ENCODE data around the gene TMEM245.
A peak's percentile ranks its signal among the peaks of the same experiment; 100 is the strongest.

The TMEM245 gene

GRCh38 chr9:109020581-109021511, 98.9 kb downstream of the TMEM245 start:
- no peaks in the 10 kb centered on the region for H3K27me3 ChIP-seq (replicated peaks; ENCODE audit: control insufficient read depth, insufficient read depth, low read length)
- no peak for TF ChIP-seq CTCF (IDR thresholded peaks at IDR 0.05; ENCODE audit: insufficient read depth, low read length, poor library complexity, severe bottlenecking)
- no peaks in the 10 kb centered on the region; the same call in 1 of the 2 replicates for H3K36me3 ChIP-seq (ENCODE audit: control insufficient read depth, insufficient read depth, low read length)
- no peak overlapping the region for H3K4me3 ChIP-seq (replicated peaks; ENCODE audit: low read depth, low read length)
- no peak for DNase-seq (ENCODE audit: extremely low read depth, insufficient read length)

- Histone ChIP-seq H3K4me3 (replicated peaks; ENCODE audit: low read depth, low read length) (no peak overlapping the region), H3K36me3 (ENCODE audit: control insufficient read depth, insufficient read depth, low read length) (no peaks in the 10 kb centered on the region; the same call in 1 of the 2 replicates), H3K27me3 (replicated peaks; ENCODE audit: control insufficient read depth, insufficient read depth, low read length) (no peaks in the 10 kb centered on the region)
- DNase-seq (ENCODE audit: extremely low read depth, insufficient read length): no peak
- TF ChIP-seq CTCF (IDR thresholded peaks at IDR 0.05; ENCODE audit: insufficient read depth, low read length, poor library complexity, severe bottlenecking): no peak
Measured at GRCh38 chr9:109020113-109020512, 99.6 kb downstream of the TMEM245 start.

GRCh38 chr9:109019420-109019819, 100.3 kb downstream of the TMEM245 start:
- Histone ChIP-seq H3K27me3 (replicated peaks; ENCODE audit: control insufficient read depth, insufficient read depth, low read length) (no peaks in the 10 kb centered on the region), H3K4me3 (replicated peaks; ENCODE audit: low read depth, low read length) (no peak overlapping the region), H3K36me3 (ENCODE audit: control insufficient read depth, insufficient read depth, low read length) (no peaks in the 10 kb centered on the region; the same call in 1 of the 2 replicates)
- no peak for DNase-seq (ENCODE audit: extremely low read depth, insufficient read length)
- no peak for TF ChIP-seq CTCF (IDR thresholded peaks at IDR 0.05; ENCODE audit: insufficient read depth, low read length, poor library complexity, severe bottlenecking)

GRCh38 chr9:109017493-109017892, 102.3 kb downstream of the TMEM245 start:
- no peak overlapping the region for H3K4me3 ChIP-seq (replicated peaks; ENCODE audit: low read depth, low read length)
- H3K36me3 ChIP-seq (ENCODE audit: control insufficient read depth, insufficient read depth, low read length): no peaks in the 10 kb centered on the region; the same call in 1 of the 2 replicates
- peak; percentile 41 for DNase-seq (ENCODE audit: extremely low read depth, insufficient read length)
- H3K27me3 ChIP-seq (replicated peaks; ENCODE audit: control insufficient read depth, insufficient read depth, low read length): no peaks in the 10 kb centered on the region
- no peak for TF ChIP-seq CTCF (IDR thresholded peaks at IDR 0.05; ENCODE audit: insufficient read depth, low read length, poor library complexity, severe bottlenecking)

GRCh38 chr9:109017061-109017460, 102.7 kb downstream of the TMEM245 start:
- Histone ChIP-seq H3K36me3 (ENCODE audit: control insufficient read depth, insufficient read depth, low read length) (no peaks in the 10 kb centered on the region; the same call in 1 of the 2 replicates), H3K27me3 (replicated peaks; ENCODE audit: control insufficient read depth, insufficient read depth, low read length) (no peaks in the 10 kb centered on the region), H3K4me3 (replicated peaks; ENCODE audit: low read depth, low read length) (no peak overlapping the region)
- DNase-seq (ENCODE audit: extremely low read depth, insufficient read length): no peak
- TF ChIP-seq CTCF (IDR thresholded peaks at IDR 0.05; ENCODE audit: insufficient read depth, low read length, poor library complexity, severe bottlenecking): no peak
